ENCODE measurements around the gene SERPINH1.

SERPINH1 gene

DNA sequence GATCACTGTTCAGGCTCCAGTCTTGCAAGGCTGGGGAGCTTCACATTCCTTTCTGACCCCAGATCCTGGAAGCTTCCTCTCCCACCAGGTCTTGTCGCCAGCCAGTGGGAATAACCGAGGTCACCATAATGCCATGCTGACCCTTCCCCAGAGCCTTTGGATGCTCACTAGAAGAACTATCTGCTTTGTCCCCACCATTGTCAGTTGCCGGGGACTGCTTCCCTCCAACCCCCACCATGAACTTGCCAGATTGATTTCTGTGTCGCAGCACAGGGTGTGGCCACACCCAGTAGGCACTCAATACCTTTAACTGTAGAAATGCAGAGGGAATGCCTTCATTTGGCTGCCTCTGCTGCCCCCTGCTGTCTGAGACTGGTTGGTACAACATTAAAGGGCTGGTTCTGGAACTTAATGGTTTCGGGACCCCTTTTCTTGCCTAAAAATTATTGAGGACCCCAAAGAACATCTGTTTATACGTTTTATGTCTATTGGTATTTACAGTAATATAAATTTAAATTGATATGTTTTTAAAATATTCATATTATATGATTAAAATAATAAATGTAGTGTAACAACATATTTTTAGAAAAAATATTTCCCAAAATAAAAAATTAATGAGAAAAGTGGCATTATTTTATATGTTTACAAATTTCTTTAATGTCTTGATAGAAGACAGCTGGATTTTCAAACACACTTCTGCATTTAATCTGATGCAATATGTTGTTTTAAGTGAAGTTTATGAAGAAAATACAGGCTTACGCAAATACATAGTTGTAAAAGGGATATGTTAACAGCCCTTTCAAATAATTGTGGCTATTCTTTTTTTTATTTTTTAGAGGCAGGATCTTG lies 29.6 kb upstream of the SERPINH1 start:
- peak; percentile 34 for DNase-seq (ENCODE audit: low read depth)

DNA sequence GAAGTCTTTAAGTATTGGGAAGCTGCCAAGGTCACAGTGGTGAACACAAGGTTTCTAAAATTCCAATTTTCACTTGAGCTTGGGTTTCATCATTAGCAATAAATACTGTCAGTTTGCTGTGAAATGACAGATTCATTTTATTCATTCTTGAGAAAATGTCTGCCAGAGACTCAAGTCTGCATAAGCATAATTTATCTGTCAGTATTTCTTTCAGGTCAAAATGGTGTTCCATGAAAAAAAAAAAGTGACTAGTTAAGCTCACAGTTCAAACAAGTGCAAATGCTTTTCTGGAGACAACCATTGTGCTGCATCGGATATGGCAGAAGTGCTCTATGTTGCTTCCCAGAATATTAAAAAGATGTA lies 28.2 kb upstream of the SERPINH1 start:
- DNase-seq (ENCODE audit: low read depth), result no peak

DNA sequence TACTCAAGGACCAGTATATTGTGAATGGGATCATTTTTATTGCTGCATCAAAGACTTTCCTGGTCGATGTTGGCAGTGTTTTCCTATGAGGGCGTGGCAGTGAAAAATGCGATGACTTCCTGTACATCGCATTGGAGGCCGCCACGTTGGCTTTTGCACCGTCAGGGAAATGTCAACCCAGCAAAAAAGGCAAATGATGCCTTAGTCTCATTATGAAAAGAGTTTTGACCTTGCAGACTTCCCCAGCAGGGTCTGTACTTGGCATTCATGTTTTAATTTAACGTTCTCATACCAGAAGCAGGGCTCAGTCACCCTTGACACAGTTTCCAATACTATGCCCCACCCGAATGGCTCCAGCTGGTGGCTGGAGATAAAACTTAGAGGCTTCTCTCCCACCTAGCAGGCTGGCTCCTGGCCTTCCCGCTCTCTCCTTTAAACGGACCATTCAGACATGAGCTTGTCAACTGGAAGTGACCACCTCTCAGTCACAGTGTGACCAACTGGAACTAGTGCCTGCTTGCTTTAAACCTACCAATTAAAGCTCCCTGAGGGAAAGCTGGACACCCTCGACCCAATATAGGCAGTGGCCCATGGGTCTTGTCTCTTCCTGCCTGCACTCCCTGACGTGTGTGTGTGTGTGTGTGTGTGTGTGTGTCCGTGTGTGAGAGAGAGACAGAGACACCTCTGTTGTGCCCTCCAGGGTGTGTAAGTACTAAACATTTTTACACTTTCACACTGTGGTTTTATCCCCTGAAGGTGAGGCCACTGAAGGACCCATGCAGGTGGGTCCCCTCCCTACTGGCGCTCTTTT lies 27.6 kb upstream of the SERPINH1 start:
- DNase-seq (ENCODE audit: low read depth), result no peak

DNA sequence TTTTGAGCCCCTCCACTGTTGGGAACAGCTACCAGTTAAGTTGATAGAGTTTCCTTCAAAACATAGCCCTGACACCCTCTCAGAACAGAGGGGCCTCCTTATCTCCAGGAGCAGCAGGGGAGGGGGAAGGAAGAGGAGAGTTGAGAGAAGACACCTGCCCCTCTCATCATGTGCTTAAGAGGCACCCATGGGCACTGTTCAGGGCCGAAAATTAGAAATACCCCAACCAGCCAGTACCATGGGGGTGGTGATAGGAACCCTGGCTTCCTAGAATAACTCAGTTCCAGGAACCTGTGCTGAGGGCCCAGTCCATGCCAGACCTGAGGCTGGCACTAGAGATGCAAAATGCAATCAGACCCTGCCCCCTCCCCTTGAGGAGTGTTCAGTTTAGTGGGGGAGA lies 27.0 kb upstream of the SERPINH1 start:
- DNase-seq (ENCODE audit: low read depth), result no peak

DNA sequence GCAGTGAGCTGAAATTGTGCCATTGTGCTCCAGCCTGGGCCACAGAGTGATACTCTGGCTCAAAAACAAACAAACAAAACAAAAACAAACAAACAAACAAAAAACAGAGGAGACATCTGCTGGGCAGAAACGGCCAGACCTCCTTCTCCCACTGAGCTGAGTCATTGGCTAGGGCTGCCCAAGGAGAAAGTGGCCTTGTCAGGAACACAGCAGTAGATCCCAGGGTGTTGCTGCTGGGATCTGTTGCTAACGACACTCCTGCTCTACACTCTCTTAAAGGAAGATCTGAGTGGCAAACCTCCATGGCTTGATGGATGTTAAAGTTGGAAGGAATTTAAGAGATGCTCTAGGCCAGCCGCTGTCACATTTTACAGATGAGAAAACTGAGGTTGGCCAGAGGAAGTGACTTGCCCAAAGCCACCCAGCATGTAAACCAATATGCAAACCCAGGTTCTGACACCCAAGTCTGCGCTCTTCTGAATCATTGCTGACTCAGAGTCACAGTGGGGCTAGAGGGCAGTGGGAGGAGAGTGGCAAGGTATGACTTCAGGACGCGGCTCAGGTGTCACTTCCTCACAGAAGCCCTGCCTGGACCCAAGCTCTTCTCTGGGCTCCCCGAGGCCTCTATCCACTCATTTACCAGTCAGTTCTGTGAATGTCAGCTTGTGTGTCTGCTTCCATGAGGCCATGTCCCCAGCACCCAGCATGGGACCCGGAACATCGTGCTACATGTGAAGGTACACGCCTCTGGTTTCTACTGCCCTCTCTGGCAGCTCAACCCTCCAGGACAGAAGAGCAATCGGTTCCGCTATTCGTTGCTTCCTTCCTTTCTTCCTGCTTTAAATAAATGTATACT lies 25.0 kb upstream of the SERPINH1 start:
- no peak for DNase-seq (ENCODE audit: low read depth)

DNA sequence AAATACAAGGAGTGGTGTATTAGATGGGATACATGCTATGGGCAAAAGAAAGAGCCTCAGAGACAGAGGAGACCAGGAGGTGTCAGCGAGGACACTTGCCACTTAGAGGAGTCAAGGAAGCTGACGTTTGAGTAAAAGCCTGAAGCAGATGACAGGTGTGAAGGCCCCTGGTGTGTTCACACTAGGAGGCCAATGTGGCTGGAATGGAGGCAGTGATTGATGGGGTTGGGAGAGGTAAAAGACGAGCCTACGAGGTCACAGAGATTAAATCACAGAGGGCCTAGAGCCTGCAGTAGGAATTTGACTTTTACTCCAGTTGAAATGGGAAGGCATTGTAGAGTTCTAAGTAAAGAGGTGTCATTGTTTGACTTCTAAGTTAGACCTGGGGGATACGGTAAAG lies 24.3 kb upstream of the SERPINH1 start:
- no peak for DNase-seq (ENCODE audit: low read depth)

DNA sequence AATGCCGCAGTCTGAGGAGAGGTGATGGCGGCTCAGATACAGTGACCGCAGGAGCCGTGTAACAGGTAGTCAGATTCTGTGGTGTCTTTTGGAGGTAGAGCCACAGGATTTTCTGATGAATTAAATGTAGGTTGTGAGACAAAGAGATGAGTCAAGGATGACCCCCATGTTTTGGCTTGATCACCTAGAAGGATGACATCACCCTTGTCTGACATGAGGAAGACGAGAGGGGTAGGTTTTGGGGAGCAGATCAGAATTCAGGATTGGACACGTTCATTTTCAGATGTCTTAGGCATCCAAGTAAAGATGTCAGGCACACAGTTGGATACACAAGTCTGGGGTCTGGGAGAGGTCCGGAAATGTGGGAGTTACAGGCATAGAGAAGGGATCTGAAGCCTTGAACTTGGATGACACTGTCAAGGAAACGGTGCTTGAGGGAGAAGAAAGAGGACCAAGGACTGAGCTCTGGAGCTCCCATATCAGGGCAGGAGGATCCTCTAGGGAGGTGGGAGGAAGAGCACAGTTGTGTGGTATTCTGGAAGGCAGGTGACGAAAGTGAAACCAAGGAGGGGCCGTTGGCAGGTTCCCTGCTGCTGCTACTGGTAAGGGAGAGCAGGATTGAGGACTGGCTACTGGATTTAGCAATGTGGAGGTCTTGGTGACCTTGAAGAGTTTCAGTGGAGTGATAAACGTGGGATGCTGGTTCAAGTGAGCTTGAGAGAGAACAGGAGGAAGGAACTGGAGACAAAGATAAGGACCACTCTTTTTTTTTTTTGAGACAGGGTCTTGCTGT lies 23.7 kb upstream of the SERPINH1 start:
- no peak for DNase-seq (ENCODE audit: low read depth)

DNA sequence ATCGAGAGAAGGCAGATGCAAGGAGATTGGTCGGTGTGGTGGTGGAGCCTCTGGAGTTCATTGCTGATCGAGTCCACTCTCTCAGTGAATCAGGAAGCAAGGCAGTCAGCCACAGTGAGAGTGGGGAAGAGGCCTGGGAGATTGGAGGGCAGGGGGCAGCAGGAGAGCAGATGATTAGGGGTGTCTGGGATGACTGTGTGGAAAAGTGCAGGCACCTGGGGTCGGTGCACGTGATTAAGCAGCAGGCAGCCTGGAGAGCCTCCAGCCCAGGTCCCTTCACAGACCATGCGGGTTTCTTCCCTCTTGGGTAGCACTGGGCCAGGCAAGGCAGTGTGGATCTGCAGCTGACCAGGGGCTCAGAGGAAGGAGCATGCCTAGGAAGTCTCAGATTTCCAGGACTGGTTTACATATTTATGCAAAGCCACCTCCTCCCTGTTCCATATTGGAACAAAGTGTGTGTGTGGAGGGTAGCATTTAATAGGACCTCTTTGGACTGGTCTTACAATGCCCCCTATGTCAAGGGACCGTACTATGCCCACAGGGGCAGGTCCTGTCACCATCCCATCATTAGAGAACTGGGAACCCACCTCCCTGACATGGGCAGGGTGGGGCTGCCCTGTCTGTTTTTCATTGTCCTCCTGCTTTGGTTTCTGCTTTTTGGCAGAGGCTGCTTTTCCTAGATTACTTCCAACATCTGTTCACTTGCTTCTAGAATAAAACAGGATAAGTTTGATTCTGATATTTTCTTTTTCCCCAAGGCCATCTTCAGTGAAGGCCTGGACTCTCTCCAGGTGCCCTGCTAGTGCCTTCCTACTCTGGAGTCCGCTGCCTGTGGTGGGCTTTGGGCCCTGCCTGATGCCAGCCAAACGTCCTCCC lies 22.4 kb upstream of the SERPINH1 start:
- no peak for DNase-seq (ENCODE audit: low read depth)

DNA sequence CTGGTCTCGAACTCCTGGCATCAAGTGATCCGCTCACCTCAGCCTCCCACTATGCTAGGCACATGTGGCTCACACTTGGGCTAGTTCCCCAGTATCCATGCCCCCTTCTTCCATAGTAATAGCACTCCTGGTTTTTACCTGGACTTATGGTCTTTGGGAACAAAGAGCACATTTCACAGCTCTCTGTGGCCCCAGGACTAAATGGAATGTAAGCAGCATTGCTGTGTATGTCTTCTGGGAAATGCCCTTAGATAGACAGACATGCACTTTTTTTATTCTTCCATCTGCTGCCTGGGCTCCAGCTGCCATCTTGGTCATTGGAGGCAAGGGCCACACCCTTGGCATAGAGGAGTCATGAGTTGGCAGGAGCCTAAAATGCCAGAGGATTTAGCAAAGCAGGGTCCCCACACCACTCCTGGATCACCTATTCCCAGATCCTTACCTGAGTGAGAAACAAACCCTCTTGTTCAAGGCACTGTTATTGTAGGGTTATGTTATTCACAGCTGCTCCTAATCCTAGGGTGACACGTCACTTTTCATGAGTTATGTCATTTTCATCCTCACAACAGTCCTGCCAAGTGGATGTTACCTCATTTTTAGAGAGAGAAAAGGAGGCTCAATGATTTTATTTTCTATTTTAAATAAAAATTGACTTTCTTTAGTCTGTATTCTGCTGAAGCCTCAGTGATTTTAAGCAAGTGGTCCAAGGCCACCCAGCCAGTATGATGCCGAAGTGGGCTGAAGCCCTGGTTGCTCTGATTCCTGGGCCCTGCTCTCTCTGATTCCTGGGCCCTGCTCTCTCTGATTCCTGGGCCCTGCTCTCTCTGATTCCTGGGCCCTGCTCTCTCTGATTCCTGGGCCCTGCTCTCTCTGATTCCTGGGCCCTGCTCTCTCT lies 20.6 kb upstream of the SERPINH1 start:
- no peak for DNase-seq (ENCODE audit: low read depth)

DNA sequence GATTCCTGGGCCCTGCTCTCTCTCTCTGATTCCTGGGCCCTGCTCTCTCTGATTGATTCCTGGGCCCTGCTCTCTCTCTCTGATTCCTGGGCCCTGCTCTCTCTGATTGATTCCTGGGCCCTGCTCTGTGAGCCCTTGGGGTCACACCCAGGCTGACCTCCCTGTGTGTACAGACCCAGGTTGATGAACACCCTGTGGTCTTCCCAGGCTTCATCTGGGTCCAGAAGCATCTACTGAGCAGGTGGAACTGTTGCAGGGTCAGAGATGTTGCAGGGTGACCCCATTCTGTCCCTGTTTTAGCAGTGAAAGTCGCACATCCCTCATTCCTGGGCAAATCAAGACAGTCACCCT lies 20.0 kb upstream of the SERPINH1 start:
- no peak for DNase-seq (ENCODE audit: low read depth)

DNA sequence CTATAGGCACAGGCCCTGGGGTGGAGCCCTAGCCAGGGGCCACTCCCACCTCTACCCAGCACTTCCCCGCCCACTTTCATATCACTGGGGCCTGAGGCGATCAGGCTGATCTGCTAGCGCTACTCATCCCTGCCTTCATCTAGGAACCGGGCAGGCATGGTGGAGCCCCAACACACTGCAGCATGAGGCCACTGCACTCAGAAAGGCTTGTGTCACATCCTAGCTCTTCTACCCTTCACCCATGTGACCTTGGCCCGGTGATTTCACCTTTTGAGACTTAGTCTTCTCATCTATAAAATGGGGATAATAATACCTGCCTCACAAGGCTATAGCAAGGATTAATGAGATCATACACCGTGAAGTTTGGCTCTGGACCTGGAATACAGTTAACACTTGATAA lies 18.2 kb upstream of the SERPINH1 start:
- DNase-seq (ENCODE audit: low read depth), result no peak

DNA sequence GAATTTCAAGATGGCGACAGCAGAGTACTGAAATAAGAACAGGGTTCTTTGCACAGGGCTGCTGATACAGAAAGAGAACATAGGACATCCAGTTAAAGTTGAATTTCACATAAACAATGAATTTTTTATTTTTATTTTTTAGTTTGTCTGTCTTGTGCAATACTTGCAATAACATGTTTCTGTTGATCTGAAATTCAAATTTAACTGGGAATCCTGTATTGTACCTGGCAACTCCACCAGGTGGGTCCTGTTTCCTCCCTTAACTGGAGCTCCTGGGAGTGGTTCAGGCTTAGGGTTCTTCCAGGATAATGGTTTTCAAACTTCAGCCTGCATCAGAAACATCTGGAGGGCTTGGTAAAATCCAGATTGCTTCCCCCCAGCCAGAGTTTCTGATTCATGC lies 14.9 kb upstream of the SERPINH1 start:
- DNase-seq (ENCODE audit: low read depth), result no peak

DNA sequence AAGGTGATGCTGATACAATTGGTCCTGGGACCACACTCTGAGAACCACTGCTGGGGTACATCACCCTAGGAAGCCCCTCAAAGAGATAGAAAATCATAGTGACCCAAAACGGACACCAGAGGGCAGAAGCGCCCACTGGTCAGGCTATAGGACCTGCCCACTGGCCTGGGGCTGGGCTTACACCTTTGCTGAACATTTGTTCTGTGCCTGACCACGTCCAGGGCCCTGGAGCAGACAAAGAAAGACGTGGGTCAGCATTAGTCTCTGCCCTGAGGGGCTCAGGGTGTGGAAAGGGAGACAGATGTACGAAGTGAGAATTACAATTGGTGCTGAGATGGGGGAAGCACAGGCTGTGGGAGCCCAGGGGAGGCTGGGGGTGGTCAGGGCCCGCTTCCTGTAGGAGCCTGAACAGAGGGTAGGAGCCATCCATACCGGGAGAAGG lies 14.4 kb upstream of the SERPINH1 start:
- DNase-seq (ENCODE audit: low read depth), result peak; percentile 63

DNA sequence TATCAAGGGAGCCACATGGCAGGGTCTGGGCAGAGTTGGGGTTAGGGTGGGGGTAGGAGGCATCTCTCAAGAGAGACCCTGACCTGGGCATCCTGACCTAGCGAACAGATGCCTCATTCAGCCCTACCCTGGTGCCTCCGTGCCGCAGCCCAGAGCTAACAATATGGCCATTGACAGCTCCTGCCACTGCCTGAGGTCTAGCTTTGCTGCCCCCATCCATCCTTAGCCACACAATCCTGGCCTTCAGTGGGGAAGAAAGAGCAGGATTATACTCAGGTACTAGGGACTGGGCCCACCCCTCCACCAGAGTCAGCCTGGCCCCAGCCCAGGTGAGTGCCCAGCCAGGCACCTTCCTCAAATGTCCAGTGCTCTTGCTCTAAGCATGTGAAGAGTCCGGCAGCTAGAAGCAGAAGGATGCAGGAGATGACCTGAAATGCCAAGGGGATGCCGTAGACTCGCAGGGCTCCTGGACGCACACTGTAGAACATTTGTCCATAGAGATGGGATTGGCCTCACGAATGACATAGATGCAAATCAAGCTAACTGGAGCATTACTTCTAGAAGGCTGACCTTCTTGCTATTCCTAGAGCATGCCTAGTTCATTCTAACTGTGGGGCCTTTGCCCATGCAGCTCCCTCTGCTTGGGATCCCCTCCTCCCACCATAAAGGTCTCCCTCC lies 13.3 kb upstream of the SERPINH1 start:
- DNase-seq (ENCODE audit: low read depth), result no peak

DNA sequence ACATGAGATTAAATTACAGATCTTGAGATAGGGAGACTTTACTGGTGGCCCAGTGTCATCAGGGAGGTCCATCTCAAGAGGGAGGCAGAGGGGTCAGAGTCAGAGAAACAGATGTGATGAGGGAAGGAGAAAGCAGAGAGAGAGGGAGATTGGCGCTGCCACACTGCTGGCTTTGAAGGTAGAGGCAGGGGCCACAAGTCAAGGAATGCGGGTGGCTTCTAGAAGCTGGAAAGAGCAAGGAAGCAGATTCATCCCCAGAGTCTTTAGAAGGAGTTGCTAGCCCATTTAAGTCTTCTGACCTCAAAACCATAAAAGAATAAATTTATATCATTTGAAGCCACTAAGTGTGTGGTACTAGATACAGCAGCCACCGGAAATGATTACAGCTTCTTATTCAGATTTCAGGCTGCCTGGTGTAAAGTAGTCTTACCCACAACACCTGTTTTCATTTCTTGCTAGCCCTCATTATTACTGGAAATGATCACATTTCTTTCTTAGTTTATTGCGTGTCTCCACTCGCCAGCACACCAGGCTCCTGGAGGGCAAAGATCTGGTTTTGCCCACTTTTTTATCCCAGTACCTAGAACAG lies 12.6 kb upstream of the SERPINH1 start:
- no peak for DNase-seq (ENCODE audit: low read depth)

DNA sequence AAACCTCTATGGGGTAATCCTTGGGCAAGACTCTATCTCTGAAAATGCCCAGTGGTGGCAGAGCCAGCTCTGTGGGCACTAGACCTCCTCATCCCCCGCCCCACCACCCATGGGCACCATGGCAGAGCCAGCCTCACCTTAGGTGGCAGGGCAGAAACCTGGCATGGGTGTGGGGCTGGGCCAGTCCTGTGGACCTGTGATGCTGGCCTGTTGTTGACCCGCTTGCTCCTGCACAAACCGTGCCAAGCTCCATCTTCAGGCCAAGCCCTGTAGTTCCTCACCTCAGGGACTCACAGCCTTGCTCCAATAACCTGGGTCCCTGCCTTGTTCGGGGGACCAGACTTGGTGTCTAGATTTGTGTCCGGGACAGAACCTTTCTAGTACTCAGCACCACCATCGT lies 8.9 kb upstream of the SERPINH1 start:
- no peak for DNase-seq (ENCODE audit: low read depth)

DNA sequence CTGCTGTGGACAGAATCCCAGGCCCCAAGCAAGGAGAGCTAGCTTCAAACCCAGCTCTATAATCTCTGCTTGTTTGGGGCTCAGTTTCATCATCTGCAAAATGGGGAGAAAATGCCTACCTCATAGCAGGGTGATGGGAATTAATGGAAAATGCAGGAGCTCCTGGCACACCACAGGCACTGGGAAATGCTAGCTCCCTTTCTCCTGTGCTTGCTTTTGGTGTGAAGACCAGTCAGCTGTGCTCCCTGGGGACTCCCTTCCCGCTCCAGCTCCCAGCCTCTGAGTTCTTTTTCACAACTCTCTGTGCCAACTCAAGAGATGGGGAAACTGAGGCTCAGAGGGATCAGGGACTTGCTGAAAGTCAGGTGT lies 8.2 kb upstream of the SERPINH1 start:
- no peak for DNase-seq (ENCODE audit: low read depth)

DNA sequence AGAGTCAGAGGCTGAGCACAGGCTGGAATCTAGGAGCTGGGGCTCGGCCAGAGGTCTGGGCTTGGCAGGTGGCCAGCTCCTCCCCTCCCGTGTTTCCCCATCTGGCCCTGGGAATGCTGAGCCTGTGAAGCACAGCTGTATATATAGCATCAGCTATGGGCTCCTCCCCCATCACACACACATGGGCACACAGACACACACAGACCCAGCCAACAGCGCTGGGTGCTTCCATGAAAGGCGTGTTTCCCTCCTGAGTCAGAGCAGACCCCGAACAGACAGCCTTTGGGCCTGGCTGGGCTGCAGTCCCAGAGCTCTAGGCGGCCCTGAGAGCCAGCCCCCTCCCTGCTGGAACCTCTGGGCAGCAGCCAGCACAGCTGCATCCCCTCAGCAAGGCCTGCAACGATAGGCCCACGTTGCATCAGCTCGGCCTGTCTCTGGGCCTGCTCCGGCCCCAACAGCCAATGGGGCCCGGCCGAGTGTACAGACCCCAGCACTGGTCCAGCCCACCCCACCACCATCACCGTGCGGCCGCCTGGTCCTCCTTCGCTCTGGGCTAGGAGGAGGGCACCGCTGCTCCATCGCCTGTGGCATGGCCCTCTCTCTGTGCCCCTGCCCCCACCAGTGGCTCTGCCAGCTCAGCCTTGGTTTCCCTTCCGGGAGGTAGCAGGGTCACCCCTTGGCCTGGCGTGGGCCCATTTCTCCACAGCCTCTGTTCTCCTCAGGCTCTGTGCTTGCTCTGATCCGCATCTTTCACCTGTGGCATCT lies 7.6 kb upstream of the SERPINH1 start:
- peak; percentile 100 for DNase-seq (ENCODE audit: low read depth)
